WTC11 (cell line): ENCODE data around the gene IRX5. TPM values are rescaled to one million over a fixed set of nuclear protein-coding genes. Genes with fewer than 3 reads are reported as not detected.

ENCODE experiments used
- ATAC-seq: fragments of 200-7000 bp; cut with Tn5 transposase; 2 replicates; pipeline ENCODE4 v1.10.0; 2021; ENCODE audit warnings: mild to moderate bottlenecking, moderate library complexity
- CTCF ChIA-PET: fragments of 300-600 bp; sonication (Branson Sonifier 250); formaldehyde crosslinking; loops from one replicate; lab custom pipeline; 2021; ENCODE audit warnings: antibody characterized with exemption; lab: Charles Lee
- POLR2A ChIA-PET: fragments of 350-600 bp; sonication (Branson Sonifier 250); formaldehyde crosslinking; loops from one replicate; lab custom pipeline; 2021; ENCODE audit warnings: antibody characterized with exemption; lab: Charles Lee
- DNase-seq: peaks from one replicate; pipeline ENCODE4 v3.0.0; 2021; ENCODE audit warnings: low spot score
- H3K27ac Mint-ChIP-seq: 2 replicates; pipeline ENCODE4 v1.8.0; 2021; ENCODE audit warnings: mixed read lengths
- H3K27me3 Mint-ChIP-seq: 2 replicates; pipeline ENCODE4 v1.8.0; 2021; ENCODE audit warnings: low read depth, mild to moderate bottlenecking, moderate library complexity, mixed read lengths
- H3K36me3 Mint-ChIP-seq: 2 replicates; pipeline ENCODE4 v1.8.0; 2021; ENCODE audit warnings: mixed read lengths
- H3K4me1 Mint-ChIP-seq: 2 replicates; pipeline ENCODE4 v1.8.0; 2022; ENCODE audit warnings: mixed read lengths
- H3K4me3 Mint-ChIP-seq: 2 replicates; pipeline ENCODE4 v1.8.0; 2021; ENCODE audit warnings: mild to moderate bottlenecking, moderate library complexity, mixed read lengths
- H3K9me3 Mint-ChIP-seq: 2 replicates; pipeline ENCODE4 v1.8.0; 2021; ENCODE audit warnings: mixed read lengths
- JAZF1 ChIP-seq: fragments of 250-450 bp; sonication (Bioruptor Pico); IDR thresholded peaks from 2 replicates; pipeline ENCODE4 v1.9.0; 2021; ENCODE audit warnings: moderate library complexity, mild to moderate bottlenecking, inconsistent platforms
- NFE2L1 ChIP-seq: sonication (generic); formaldehyde crosslinking; IDR thresholded peaks from 2 replicates; pipeline ENCODE4 v1.8.1; 2023; ENCODE audit warnings: missing genetic modification reagents
- SMAD3 ChIP-seq: sonication (generic); formaldehyde crosslinking; IDR thresholded peaks from 2 replicates; pipeline ENCODE4 v1.8.0; 2022; ENCODE audit warnings: missing genetic modification reagents, mild to moderate bottlenecking, borderline replicate concordance
- ZNF396 ChIP-seq: fragments of 250-450 bp; sonication (Bioruptor Pico); IDR thresholded peaks from 2 replicates; pipeline ENCODE4 v1.8.0; 2021; ENCODE audit warnings: mild to moderate bottlenecking, moderate library complexity, borderline replicate concordance
- total RNA-seq: library from RNA; stranded (reverse); gene quantifications from 3 replicates; pipeline ENCODE4 v1.2.3, GENCODE V29; 2021
- TF ChIP-seq, protein P1 (sequence below): sonication (generic); formaldehyde crosslinking; IDR thresholded peaks from 2 replicates; pipeline ENCODE4 v1.8.0; 2022; ENCODE audit warnings: mild to moderate bottlenecking, missing genetic modification reagents
- TF ChIP-seq, protein P2 (sequence below): sonication (generic); formaldehyde crosslinking; IDR thresholded peaks from 2 replicates; pipeline ENCODE4 v1.8.0; 2022; ENCODE audit warnings: mild to moderate bottlenecking, missing genetic modification reagents
- TF ChIP-seq, protein P3 (sequence below): sonication (generic); formaldehyde crosslinking; IDR thresholded peaks from 2 replicates; pipeline ENCODE4 v1.8.1; 2022; ENCODE audit warnings: missing genetic modification reagents, borderline replicate concordance
- TF ChIP-seq, protein P4 (sequence below): sonication (generic); formaldehyde crosslinking; IDR thresholded peaks from 2 replicates; pipeline ENCODE4 v1.8.0; 2022; ENCODE audit warnings: missing genetic modification reagents
- TF ChIP-seq, protein P5 (sequence below): sonication (generic); formaldehyde crosslinking; IDR thresholded peaks from 2 replicates; pipeline ENCODE4 v1.8.1; 2023; ENCODE audit warnings: mild to moderate bottlenecking, missing genetic modification reagents
- TF ChIP-seq, protein P6 (sequence below): fragments of 250-450 bp; sonication (Bioruptor Pico); IDR thresholded peaks from 2 replicates; pipeline ENCODE4 v1.9.0; 2021; ENCODE audit warnings: mild to moderate bottlenecking, borderline replicate concordance
- TF ChIP-seq, protein P7 (sequence below): fragments of 250-450 bp; sonication (Bioruptor Pico); IDR thresholded peaks from 2 replicates; pipeline ENCODE4 v1.9.0; 2021; ENCODE audit warnings: mild to moderate bottlenecking

IRX5 gene
- total RNA-seq, 1 experiment from 2014 or later, result 0.35 TPM

DNA sequence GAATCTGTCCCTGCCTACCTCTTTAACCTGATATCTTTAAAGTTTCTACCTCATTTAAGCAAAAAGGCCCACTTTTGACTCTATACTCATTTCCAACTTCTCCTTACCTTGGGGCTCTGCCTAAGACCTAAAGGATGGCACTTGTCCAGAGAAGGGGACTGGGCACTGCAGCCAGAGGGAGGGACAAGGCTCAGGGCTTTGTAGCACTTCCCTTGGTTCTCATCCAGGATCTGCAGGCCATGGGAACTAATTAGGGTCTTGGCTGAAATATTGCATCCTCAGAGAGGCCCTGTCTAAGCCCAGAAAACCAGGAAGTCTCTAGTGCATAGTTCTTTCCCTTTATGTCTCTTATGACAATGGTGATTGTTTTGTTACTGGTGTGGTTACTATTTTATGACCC, 37.3 kb downstream of the IRX5 start:
- H3K4me3 Mint-ChIP-seq, result no peak overlapping the region
- H3K27ac Mint-ChIP-seq, result no peak overlapping the region
- TF ChIP-seq, protein P1, sequence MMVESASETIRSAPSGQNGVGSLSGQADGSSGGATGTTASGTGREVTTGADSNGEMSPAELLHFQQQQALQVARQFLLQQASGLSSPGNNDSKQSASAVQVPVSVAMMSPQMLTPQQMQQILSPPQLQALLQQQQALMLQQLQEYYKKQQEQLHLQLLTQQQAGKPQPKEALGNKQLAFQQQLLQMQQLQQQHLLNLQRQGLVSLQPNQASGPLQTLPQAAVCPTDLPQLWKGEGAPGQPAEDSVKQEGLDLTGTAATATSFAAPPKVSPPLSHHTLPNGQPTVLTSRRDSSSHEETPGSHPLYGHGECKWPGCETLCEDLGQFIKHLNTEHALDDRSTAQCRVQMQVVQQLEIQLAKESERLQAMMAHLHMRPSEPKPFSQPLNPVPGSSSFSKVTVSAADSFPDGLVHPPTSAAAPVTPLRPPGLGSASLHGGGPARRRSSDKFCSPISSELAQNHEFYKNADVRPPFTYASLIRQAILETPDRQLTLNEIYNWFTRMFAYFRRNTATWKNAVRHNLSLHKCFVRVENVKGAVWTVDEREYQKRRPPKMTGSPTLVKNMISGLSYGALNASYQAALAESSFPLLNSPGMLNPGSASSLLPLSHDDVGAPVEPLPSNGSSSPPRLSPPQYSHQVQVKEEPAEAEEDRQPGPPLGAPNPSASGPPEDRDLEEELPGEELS (CRISPR knock-in tag), result no peak
- TF ChIP-seq, protein P2, sequence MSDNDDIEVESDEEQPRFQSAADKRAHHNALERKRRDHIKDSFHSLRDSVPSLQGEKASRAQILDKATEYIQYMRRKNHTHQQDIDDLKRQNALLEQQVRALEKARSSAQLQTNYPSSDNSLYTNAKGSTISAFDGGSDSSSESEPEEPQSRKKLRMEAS (CRISPR knock-in tag), result no peak
- TF ChIP-seq NFE2L1 (CRISPR knock-in tag), result no peak
- TF ChIP-seq, protein P3, sequence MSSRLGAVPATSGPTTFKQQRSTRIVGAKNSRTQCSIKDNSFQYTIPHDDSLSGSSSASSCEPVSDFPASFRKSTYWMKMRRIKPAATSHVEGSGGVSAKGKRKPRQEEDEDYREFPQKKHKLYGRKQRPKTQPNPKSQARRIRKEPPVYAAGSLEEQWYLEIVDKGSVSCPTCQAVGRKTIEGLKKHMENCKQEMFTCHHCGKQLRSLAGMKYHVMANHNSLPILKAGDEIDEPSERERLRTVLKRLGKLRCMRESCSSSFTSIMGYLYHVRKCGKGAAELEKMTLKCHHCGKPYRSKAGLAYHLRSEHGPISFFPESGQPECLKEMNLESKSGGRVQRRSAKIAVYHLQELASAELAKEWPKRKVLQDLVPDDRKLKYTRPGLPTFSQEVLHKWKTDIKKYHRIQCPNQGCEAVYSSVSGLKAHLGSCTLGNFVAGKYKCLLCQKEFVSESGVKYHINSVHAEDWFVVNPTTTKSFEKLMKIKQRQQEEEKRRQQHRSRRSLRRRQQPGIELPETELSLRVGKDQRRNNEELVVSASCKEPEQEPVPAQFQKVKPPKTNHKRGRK (CRISPR knock-in tag), result no peak
- TF ChIP-seq, protein P4, sequence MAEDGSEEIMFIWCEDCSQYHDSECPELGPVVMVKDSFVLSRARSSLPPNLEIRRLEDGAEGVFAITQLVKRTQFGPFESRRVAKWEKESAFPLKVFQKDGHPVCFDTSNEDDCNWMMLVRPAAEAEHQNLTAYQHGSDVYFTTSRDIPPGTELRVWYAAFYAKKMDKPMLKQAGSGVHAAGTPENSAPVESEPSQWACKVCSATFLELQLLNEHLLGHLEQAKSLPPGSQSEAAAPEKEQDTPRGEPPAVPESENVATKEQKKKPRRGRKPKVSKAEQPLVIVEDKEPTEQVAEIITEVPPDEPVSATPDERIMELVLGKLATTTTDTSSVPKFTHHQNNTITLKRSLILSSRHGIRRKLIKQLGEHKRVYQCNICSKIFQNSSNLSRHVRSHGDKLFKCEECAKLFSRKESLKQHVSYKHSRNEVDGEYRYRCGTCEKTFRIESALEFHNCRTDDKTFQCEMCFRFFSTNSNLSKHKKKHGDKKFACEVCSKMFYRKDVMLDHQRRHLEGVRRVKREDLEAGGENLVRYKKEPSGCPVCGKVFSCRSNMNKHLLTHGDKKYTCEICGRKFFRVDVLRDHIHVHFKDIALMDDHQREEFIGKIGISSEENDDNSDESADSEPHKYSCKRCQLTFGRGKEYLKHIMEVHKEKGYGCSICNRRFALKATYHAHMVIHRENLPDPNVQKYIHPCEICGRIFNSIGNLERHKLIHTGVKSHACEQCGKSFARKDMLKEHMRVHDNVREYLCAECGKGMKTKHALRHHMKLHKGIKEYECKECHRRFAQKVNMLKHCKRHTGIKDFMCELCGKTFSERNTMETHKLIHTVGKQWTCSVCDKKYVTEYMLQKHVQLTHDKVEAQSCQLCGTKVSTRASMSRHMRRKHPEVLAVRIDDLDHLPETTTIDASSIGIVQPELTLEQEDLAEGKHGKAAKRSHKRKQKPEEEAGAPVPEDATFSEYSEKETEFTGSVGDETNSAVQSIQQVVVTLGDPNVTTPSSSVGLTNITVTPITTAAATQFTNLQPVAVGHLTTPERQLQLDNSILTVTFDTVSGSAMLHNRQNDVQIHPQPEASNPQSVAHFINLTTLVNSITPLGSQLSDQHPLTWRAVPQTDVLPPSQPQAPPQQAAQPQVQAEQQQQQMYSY (CRISPR knock-in tag), result no peak
- TF ChIP-seq, protein P5, sequence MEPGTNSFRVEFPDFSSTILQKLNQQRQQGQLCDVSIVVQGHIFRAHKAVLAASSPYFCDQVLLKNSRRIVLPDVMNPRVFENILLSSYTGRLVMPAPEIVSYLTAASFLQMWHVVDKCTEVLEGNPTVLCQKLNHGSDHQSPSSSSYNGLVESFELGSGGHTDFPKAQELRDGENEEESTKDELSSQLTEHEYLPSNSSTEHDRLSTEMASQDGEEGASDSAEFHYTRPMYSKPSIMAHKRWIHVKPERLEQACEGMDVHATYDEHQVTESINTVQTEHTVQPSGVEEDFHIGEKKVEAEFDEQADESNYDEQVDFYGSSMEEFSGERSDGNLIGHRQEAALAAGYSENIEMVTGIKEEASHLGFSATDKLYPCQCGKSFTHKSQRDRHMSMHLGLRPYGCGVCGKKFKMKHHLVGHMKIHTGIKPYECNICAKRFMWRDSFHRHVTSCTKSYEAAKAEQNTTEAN (CRISPR knock-in tag), result no peak
- TF ChIP-seq, protein P6, sequence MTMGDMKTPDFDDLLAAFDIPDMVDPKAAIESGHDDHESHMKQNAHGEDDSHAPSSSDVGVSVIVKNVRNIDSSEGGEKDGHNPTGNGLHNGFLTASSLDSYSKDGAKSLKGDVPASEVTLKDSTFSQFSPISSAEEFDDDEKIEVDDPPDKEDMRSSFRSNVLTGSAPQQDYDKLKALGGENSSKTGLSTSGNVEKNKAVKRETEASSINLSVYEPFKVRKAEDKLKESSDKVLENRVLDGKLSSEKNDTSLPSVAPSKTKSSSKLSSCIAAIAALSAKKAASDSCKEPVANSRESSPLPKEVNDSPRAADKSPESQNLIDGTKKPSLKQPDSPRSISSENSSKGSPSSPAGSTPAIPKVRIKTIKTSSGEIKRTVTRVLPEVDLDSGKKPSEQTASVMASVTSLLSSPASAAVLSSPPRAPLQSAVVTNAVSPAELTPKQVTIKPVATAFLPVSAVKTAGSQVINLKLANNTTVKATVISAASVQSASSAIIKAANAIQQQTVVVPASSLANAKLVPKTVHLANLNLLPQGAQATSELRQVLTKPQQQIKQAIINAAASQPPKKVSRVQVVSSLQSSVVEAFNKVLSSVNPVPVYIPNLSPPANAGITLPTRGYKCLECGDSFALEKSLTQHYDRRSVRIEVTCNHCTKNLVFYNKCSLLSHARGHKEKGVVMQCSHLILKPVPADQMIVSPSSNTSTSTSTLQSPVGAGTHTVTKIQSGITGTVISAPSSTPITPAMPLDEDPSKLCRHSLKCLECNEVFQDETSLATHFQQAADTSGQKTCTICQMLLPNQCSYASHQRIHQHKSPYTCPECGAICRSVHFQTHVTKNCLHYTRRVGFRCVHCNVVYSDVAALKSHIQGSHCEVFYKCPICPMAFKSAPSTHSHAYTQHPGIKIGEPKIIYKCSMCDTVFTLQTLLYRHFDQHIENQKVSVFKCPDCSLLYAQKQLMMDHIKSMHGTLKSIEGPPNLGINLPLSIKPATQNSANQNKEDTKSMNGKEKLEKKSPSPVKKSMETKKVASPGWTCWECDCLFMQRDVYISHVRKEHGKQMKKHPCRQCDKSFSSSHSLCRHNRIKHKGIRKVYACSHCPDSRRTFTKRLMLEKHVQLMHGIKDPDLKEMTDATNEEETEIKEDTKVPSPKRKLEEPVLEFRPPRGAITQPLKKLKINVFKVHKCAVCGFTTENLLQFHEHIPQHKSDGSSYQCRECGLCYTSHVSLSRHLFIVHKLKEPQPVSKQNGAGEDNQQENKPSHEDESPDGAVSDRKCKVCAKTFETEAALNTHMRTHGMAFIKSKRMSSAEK (CRISPR knock-in tag), result no peak
- TF ChIP-seq SMAD3 (CRISPR knock-in tag), result no peak
- TF ChIP-seq JAZF1, result no peak
- TF ChIP-seq ZNF396 (CRISPR knock-in tag), result no peak
- TF ChIP-seq, protein P7, sequence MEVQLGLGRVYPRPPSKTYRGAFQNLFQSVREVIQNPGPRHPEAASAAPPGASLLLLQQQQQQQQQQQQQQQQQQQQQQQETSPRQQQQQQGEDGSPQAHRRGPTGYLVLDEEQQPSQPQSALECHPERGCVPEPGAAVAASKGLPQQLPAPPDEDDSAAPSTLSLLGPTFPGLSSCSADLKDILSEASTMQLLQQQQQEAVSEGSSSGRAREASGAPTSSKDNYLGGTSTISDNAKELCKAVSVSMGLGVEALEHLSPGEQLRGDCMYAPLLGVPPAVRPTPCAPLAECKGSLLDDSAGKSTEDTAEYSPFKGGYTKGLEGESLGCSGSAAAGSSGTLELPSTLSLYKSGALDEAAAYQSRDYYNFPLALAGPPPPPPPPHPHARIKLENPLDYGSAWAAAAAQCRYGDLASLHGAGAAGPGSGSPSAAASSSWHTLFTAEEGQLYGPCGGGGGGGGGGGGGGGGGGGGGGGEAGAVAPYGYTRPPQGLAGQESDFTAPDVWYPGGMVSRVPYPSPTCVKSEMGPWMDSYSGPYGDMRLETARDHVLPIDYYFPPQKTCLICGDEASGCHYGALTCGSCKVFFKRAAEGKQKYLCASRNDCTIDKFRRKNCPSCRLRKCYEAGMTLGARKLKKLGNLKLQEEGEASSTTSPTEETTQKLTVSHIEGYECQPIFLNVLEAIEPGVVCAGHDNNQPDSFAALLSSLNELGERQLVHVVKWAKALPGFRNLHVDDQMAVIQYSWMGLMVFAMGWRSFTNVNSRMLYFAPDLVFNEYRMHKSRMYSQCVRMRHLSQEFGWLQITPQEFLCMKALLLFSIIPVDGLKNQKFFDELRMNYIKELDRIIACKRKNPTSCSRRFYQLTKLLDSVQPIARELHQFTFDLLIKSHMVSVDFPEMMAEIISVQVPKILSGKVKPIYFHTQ, result no peak
- no peaks in the 10 kb centered on the region for H3K27me3 Mint-ChIP-seq
- no peak for ATAC-seq
- no peaks in the 10 kb centered on the region for H3K36me3 Mint-ChIP-seq
- POLR2A ChIA-PET, result no interaction called here
- peaks cover 6% of the 10 kb centered on the region; the same call in 1 of the 2 replicates for H3K9me3 Mint-ChIP-seq
- CTCF ChIA-PET, result no interaction called here
- no peak for DNase-seq
- H3K4me1 Mint-ChIP-seq, result no peaks in the 10 kb centered on the region
